Lower leg skin (tissue), 4 donors: ENCODE measurements around the gene NPAS3. TPM values are rescaled to one million over a fixed set of nuclear protein-coding genes. Genes with fewer than 3 reads are reported as not detected.

Experiments
- DNase-seq, 2 donors: peaks; one replicate each; pipeline ENCODE4 v3.0.0-alpha.2; 2019; ENCODE audit warnings: low spot score in 2 of 2
- H3K4me3 ChIP-seq: fragments of 200-600 bp; sonication (generic); 2 replicates; pipeline ENCODE4 v1.5.1; 2017; ENCODE audit warnings: mild to moderate bottlenecking, low read depth; ENCODE audit not compliant: poor library complexity, severe bottlenecking
- POLR2A ChIP-seq, 2 donors: fragments of 450-650 bp; IDR thresholded peaks; one replicate each; pipeline ENCODE4 v1.6.1; 2016 to 2017; ENCODE audit warnings: antibody characterized with exemption in 2 of 2, mild to moderate bottlenecking in 1 of 2, moderate library complexity in 1 of 2
- WGBS, 2 donors: methylation state at CpG; one replicate each; pipeline ENCODE4 v1.1.5; 2018; 5-methylcytosine and 5-hydroxymethylcytosine counted together
- intact Hi-C: fragments of 100-400 bp; cut with DNase I; formaldehyde crosslinking; loops from one replicate; pipeline ENCODE4 v1.15.0; 2023; ENCODE audit warnings: low total_unique reads
- total RNA-seq, 4 donors: library from RNA; depleted of rRNA; stranded (reverse); fragments of >200 nt; gene quantifications; one replicate each; pipeline ENCODE4 v1.1.0, GENCODE V29; 2016
- TF ChIP-seq, protein P1 (sequence below), 3 donors: fragments of 450-650 bp; IDR thresholded peaks; one replicate each; pipeline ENCODE4 v1.5.1; 2016; ENCODE audit warnings: antibody characterized with exemption in 3 of 3, mild to moderate bottlenecking in 3 of 3, moderate library complexity in 2 of 3

The NPAS3 gene
- total RNA-seq, 4 donors from 2014 or later = 0.25 to 0.29 TPM; not detected in 2

DNA sequence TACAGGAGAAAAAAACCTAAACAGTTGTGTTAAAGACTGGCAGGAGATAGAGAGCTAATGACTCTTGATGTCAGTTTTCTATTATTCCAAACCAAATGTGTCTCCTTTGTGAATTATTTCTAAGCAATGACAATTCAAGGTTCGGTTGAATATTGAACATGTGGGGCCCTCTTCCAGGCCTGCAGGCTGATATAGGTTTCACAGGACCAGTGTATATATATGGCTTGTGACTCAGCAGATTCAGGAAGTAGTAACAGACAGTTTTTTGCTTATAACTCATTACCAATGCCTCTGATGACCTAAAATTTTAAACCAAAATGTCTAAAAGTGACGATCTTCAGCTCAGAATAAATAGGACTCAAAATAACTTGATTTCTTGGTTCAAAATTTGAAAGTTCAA, 33.7 kb upstream of the NPAS3 start:
- 84 to 92% methylated on average over 2 of the region's 2 CpGs for WGBS, 2 donors
- intact Hi-C loops = no loop called here
- no peak for TF ChIP-seq POLR2A (IDR thresholded peaks at IDR 0.05)
- TF ChIP-seq, protein P1, sequence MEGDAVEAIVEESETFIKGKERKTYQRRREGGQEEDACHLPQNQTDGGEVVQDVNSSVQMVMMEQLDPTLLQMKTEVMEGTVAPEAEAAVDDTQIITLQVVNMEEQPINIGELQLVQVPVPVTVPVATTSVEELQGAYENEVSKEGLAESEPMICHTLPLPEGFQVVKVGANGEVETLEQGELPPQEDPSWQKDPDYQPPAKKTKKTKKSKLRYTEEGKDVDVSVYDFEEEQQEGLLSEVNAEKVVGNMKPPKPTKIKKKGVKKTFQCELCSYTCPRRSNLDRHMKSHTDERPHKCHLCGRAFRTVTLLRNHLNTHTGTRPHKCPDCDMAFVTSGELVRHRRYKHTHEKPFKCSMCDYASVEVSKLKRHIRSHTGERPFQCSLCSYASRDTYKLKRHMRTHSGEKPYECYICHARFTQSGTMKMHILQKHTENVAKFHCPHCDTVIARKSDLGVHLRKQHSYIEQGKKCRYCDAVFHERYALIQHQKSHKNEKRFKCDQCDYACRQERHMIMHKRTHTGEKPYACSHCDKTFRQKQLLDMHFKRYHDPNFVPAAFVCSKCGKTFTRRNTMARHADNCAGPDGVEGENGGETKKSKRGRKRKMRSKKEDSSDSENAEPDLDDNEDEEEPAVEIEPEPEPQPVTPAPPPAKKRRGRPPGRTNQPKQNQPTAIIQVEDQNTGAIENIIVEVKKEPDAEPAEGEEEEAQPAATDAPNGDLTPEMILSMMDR (IDR thresholded peaks at IDR 0.05) = no peak
- H3K4me3 ChIP-seq = no peak overlapping the region
- no peak for DNase-seq

DNA sequence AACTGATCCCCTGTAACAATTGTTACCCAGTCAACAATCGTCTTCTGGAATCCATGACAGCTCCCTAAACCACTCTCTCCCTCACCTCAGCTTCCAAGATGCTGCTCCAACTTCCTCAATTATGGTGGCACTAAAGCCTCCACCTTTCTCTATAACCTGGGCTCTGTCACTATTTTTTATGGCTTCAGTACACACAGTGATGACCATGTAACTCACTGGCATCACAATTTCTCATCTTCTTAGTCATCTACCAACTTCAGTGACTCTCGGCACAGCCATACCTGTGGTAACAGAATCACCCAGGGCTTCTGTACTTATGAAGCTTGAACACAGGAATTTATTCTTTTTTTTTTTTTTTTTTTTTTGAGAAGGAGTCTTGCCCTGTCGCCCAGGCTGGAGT, 32.0 kb upstream of the NPAS3 start:
- no peak for TF ChIP-seq POLR2A (IDR thresholded peaks at IDR 0.05)
- TF ChIP-seq, protein P1 (IDR thresholded peaks at IDR 0.05) = no peak
- DNase-seq = no peak
- no peak overlapping the region for H3K4me3 ChIP-seq
- WGBS, 2 donors = 86 to 90% methylated on average over 3 of the region's 3 CpGs
- intact Hi-C loops = no loop called here

DNA sequence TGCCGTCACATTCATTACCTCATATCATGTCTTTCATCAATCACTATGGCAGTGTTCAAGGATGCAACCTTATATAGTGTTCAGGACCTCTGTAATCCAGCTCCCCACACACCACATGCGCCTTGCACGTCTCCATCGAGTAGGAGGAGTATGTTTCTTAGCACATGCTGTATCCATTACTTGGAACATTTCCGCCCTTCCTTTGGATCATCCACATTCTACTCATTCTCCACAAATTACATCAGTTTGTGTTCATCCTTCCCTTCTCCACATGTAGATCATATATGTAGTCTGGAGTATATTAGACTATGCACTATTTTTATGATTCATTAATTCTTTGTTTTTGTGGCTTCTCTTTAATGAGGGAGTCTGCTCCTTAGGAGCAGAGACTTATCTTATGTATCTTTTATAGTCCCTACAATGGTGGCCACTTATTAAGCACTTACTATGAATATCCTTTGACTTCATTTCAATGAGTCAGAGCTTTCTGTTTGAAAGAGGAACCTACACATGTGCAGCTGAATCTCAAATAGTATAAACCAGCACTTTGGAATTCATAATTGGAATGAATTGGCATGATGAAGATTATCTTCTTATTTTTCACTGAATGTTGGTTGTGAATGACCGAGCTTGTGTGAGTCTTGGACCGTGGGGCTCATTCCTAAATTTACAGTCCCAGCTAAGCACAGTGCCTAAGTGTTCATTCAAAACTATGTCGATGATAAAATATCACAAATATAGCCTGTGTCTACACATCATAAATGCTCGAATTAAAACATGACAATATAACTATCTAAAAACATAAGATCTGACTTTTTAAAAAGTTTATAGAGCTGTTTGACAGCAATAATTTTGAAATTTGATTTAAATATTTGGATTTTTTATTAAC, 30.2 kb upstream of the NPAS3 start:
- intact Hi-C loops = no loop called here
- 62 to 70% methylated on average over 9 of the region's 9 CpGs for WGBS, 2 donors
- DNase-seq = no peak
- TF ChIP-seq POLR2A (IDR thresholded peaks at IDR 0.05) = no peak
- TF ChIP-seq, protein P1 (IDR thresholded peaks at IDR 0.05) = no peak
- H3K4me3 ChIP-seq = no peak overlapping the region

DNA sequence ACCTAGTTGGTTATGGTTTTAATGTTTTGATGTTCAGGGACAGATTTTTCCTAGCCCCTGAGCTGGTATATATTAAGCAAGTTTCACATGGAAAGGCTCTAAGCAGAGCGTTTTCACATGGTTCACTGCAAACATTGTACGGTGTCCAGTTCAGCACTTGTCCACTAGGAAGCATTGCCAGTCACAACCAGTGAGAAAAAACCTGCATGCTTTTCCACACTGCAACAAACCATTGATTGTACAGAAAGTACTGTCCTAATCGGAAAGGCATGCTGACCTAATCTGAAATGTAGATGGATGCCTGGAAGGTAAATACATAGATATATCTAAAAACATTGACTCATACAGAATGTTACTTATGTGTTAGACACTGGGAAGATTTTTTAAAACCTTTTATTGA, 25.0 kb upstream of the NPAS3 start:
- intact Hi-C loops = no loop called here
- H3K4me3 ChIP-seq = no peak overlapping the region
- DNase-seq = no peak
- no peak for TF ChIP-seq POLR2A (IDR thresholded peaks at IDR 0.05)
- TF ChIP-seq, protein P1 (IDR thresholded peaks at IDR 0.05) = no peak
- WGBS, 2 donors = 46 to 67% methylated on average over 3 of the region's 3 CpGs

DNA sequence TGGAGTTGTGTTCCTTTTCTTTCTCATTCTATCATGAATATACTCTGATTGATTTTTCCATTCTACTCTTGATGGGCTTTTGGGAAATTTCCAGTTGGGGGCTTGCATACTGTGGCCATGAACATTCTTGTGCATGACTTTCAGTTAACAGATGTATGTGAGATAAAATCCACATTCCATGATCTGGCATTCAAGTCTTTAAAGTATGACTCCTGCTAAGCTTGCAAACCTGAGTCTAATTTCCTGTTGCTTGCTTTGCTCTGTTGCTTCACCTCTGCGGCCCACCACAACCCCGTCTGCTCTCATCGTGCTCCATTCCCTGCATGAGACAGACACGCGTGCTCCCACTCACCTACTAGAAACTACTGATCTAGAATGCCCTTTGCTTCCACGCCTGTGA, 24.3 kb upstream of the NPAS3 start:
- TF ChIP-seq POLR2A (IDR thresholded peaks at IDR 0.05) = no peak
- TF ChIP-seq, protein P1 (IDR thresholded peaks at IDR 0.05) = no peak
- intact Hi-C loops = no loop called here
- 88 to 90% methylated on average over 6 of the region's 6 CpGs for WGBS, 2 donors
- H3K4me3 ChIP-seq = no peak overlapping the region
- no peak for DNase-seq
